PFSK-1 (cell line): ENCODE measurements around the gene RNU6-1.

Source experiments
- FOXP2 ChIP-seq: optimal IDR thresholded peaks from 2 replicates; pipeline ENCODE3; 2011; ENCODE audit warnings: borderline replicate concordance, control low read depth, inconsistent platforms; ENCODE audit not compliant: insufficient read depth; ENCODE audit errors: extremely low read length, extremely low read depth
- POLR2AphosphoS5 ChIP-seq: IDR thresholded peaks from 2 replicates; pipeline ENCODE4 v1.6.1; 2012; ENCODE audit warnings: low read depth, mild to moderate bottlenecking, control low read depth, low read length, moderate library complexity
- SIN3A ChIP-seq: IDR thresholded peaks from 2 replicates; pipeline ENCODE4 v1.6.1; 2012; ENCODE audit warnings: mild to moderate bottlenecking, low read length, moderate library complexity, borderline replicate concordance; ENCODE audit not compliant: insufficient read depth
- TAF1 ChIP-seq: IDR thresholded peaks from 2 replicates; pipeline ENCODE4 v1.6.1; 2012; ENCODE audit warnings: low read length, control low read depth, borderline replicate concordance; ENCODE audit not compliant: insufficient read depth
- TF ChIP-seq, protein P1 (sequence below), 2 experiments: IDR thresholded peaks; 2 replicates each; pipeline versions ENCODE4 v1.6.1 to v1.8.0; 2011 to 2012; ENCODE audit warnings: low read depth in 2 of 2, low read length in 2 of 2, control low read depth in 1 of 2, inconsistent platforms in 1 of 2, mild to moderate bottlenecking in 1 of 2, moderate library complexity in 1 of 2; ENCODE audit not compliant: insufficient read depth in 1 of 2

Gene RNU6-1

DNA sequence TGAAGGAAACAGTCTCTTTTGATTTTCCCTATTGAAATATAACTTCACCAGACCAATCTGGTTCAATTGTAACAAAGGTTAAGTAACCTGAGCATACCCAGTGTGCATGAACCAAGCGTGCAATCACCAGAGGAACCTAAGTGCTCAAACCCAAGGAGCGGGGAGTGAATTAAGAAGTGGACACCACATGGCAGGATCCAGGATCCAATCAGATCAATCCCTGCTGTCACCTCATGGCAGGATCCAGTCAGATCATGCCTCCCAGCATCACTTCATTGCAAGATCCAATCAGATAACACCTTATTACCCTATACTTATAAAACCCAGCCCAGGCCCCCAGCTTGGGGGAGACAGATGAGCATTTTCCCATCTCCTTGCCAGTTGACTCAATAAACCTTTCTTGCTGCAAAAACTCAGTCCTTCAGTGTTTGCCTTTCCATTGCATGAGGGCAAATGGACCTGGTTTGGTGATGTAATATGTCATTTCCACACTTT, 38.9 kb upstream of the RNU6-1 start:
- no peak for TF ChIP-seq FOXP2
- TF ChIP-seq TAF1, result no peak
- no peak for TF ChIP-seq POLR2AphosphoS5
- TF ChIP-seq, protein P1, sequence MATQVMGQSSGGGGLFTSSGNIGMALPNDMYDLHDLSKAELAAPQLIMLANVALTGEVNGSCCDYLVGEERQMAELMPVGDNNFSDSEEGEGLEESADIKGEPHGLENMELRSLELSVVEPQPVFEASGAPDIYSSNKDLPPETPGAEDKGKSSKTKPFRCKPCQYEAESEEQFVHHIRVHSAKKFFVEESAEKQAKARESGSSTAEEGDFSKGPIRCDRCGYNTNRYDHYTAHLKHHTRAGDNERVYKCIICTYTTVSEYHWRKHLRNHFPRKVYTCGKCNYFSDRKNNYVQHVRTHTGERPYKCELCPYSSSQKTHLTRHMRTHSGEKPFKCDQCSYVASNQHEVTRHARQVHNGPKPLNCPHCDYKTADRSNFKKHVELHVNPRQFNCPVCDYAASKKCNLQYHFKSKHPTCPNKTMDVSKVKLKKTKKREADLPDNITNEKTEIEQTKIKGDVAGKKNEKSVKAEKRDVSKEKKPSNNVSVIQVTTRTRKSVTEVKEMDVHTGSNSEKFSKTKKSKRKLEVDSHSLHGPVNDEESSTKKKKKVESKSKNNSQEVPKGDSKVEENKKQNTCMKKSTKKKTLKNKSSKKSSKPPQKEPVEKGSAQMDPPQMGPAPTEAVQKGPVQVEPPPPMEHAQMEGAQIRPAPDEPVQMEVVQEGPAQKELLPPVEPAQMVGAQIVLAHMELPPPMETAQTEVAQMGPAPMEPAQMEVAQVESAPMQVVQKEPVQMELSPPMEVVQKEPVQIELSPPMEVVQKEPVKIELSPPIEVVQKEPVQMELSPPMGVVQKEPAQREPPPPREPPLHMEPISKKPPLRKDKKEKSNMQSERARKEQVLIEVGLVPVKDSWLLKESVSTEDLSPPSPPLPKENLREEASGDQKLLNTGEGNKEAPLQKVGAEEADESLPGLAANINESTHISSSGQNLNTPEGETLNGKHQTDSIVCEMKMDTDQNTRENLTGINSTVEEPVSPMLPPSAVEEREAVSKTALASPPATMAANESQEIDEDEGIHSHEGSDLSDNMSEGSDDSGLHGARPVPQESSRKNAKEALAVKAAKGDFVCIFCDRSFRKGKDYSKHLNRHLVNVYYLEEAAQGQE (IDR thresholded peaks at IDR 0.05; ENCODE audit: insufficient read depth in 1 of 2, low read depth in 2 of 2, low read length in 2 of 2), result no peak
- TF ChIP-seq SIN3A, result no peak

DNA sequence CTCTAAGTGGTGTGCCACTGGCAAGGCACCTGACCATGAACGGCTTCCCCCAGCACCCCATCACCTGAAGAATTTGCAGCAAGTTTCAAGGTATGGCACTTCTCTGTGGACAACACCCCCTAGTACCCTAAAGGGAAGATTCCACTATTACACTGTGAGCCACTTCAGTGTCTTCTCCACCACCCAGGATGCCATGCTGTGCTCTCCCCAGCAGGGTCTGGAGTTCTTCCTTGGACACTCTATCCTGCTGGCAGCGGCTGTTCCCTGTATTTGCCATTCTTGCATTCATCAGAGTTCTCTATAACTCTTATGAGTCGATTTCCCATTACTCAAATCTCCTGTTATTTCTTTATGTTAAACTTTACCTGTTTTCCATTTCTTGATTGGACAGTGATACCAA, 33.9 kb upstream of the RNU6-1 start:
- no peak for TF ChIP-seq POLR2AphosphoS5
- TF ChIP-seq, protein P1 (IDR thresholded peaks at IDR 0.05; ENCODE audit: insufficient read depth in 1 of 2, low read depth in 2 of 2, low read length in 2 of 2), result no peak
- no peak for TF ChIP-seq FOXP2
- no peak for TF ChIP-seq SIN3A
- no peak for TF ChIP-seq TAF1

DNA sequence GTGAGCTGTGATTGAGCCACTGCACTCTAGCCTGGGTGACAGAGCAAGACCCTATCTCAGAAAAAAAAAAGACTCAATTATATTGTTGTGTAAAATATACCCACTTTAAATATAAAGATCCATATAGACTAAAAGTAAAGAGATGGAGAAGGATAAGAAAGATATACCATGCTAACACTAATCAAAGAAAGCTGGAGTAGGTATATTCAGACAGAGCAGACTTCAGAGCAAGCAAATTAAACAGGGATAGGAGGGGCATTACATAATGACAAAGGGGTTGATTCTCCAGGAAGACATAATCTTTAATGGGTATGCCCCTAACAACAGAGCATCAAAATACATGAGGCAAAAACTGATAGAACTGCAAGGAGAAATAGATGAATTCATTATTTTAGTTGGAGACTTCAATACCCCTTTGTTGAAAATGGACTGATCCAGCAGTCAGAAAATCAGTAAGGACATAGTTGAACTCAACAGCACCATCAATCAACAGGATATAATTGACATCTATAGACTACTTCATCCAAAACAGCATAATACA, 31.1 kb upstream of the RNU6-1 start:
- no peak for TF ChIP-seq POLR2AphosphoS5
- TF ChIP-seq, protein P1 (IDR thresholded peaks at IDR 0.05; ENCODE audit: insufficient read depth in 1 of 2, low read depth in 2 of 2, low read length in 2 of 2), result no peak
- no peak for TF ChIP-seq SIN3A
- no peak for TF ChIP-seq TAF1
- no peak for TF ChIP-seq FOXP2

DNA sequence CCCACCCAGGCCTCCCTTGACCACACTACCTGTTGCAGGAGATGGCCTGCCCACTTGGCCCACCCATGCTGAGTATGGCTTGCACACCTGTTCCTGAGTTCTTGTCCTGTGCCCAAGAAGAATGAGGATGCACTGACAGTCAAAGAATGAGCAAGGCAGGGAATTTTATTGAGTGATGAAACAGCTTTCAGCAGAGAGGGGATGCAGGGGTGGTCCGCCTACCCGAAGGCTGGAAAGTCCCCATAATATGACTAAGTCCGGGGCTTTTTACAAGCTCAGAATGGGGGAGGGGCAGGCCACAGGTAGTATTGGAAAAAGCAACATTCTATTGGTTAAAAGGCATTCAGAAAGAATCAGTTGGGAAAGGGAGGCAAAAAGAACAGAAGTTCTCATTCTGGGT, 29.9 kb upstream of the RNU6-1 start:
- TF ChIP-seq TAF1 (no peak), POLR2AphosphoS5 (no peak), FOXP2 (no peak), SIN3A (no peak)
- TF ChIP-seq, protein P1 (IDR thresholded peaks at IDR 0.05; ENCODE audit: insufficient read depth in 1 of 2, low read depth in 2 of 2, low read length in 2 of 2), result no peak

DNA sequence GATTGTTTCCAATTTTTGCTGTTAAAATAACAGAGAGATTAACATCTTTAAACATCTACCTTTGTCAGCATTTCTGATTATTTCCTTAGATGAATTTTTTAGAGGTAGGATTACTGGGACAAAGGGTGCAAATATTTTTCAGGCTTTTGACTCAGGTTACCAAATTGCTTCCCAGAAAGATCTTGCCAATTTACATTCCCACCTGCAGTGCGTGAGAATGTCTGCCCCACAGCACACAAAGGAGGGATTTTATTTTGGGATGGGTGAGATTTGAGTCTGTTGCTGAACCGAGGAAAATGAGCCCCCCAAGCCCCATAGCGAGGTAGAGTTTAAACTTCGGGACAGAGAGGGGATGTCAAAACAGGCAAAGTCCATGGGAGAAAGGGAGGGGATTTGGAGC, 25.9 kb upstream of the RNU6-1 start:
- TF ChIP-seq TAF1 (no peak), SIN3A (no peak), POLR2AphosphoS5 (no peak), FOXP2 (no peak)
- TF ChIP-seq, protein P1 (IDR thresholded peaks at IDR 0.05; ENCODE audit: insufficient read depth in 1 of 2, low read depth in 2 of 2, low read length in 2 of 2), result no peak
